Astrocyte (in vitro differentiated cells and primary cell): ENCODE data around the gene KRTAP17-1.

Experiments used
- CTCF ChIP-seq: IDR thresholded peaks from 2 replicates; pipeline ENCODE4 v1.5.1; 2011; ENCODE audit warnings: low read depth, mild to moderate bottlenecking, inconsistent platforms, low read length, moderate library complexity; ENCODE audit not compliant: insufficient read depth
- EZH2 ChIP-seq: IDR thresholded peaks from 2 replicates; pipeline ENCODE4 v1.6.1; 2012; ENCODE audit warnings: mild to moderate bottlenecking, low read length, inconsistent platforms; ENCODE audit not compliant: insufficient read depth

GRCh38 chr17:41315204-41315794 lies at the start of gene KRTAP17-1:
- TF ChIP-seq CTCF (no peak), EZH2 (no peak)
